GM19240 (cell line): ENCODE results near the gene GRP.

Experiments
- DNase-seq: peaks from one replicate; pipeline ENCODE4 v3.0.0; 2011; ENCODE audit warnings: low spot score; ENCODE audit not compliant: insufficient read length

The GRP gene

DNA sequence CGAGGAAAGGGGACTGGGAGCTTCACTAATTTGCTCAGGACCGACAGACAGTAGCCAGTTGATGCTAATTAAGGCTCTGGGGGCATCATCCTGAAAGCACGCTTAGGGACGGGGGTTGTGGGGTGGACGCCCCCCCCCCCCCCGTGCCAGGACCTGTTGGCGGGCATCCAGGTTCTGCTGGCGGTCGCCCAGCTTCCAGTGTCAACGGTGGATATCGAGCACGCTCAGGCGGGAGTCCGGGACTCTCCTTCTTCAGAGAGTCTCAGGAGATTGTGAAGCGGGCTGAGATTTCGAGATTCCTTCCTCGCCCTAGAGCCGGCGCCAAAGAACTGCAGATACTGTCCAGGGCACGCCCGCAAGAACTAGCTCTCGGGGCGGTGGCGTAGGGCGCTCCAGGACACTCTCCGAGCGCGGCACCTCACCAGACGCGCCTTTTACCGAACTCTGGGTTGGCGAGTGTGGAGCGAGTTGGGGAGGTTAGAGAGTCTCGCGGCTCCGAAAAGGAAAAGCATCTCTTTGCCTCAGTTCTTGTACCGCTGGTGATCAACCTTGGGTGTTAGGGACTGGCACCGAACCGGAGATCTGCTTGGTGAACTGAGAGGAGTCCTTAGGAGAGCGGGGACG lies 47.7 kb downstream of the GRP start:
- no peak for DNase-seq

DNA sequence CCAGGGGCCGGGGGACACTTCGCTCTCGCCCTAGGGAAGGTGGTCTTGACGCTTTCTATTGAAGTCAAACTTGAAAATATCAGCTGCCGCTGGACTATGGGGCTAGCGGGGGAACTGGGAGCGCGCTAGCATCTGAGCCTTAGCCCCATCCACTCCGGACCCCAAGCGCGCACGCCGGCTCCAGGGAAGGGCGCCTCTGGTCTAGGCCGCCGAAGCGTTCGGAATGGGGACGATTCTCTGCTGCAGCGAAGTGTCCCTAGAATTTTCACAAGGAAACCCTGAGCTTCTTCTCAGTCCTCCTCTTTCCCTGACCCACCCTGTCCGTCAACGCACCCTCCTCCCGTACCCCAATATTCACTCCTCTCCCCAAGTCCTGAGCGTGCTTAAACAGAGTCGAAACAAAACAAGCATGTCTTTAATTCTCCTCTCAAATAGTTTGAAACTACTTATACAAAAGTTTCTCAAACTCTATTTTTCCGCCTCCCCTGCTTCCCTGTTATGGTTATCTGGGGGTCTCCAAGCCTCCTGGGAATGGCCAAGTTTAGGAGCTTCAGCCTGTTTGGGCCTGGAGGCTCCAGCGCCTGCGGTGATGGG lies 48.3 kb downstream of the GRP start:
- DNase-seq: no peak

DNA sequence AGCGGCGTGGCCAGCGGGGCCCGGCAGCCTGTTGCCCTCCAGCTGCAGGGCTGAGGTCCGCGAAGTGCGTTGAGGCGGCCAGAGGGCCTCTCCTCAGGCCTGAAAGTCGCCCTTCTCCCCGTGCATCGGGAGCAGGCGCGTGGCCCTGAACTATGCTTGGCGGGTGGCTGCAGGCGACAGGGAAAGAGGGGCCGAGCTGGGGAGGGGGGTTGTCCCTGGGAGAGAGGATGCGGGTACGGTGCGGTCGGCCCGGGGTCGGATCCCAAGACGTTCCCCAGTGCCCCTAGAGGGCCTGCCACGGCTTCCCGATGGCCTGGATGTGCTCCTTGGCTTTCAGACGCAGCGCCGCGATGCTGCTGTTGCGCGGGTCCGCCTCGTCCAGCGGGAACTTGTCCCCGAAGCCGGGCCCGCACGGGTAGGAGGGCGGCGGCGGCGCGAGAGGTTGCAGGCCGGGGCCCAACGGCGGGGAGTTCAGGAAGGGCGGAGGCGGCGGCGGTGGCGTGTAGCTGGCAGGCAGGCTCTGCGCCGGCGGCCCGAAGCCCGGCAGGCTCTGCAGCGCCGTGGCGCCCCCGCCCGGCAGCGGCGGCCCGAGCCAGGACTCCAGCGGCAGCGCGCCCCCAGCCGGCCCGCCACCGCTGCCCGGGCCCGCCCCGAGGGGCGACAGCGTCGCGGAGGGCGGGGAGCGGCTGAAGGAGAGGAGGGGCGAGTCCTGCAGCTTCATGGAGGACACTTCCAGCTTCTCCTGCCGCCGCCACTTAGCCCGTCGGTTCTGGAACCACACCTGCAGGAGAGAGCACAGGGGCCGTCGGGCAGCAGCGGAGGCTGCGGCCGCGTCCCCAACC lies 49.0 kb downstream of the GRP start:
- DNase-seq: no peak

DNA sequence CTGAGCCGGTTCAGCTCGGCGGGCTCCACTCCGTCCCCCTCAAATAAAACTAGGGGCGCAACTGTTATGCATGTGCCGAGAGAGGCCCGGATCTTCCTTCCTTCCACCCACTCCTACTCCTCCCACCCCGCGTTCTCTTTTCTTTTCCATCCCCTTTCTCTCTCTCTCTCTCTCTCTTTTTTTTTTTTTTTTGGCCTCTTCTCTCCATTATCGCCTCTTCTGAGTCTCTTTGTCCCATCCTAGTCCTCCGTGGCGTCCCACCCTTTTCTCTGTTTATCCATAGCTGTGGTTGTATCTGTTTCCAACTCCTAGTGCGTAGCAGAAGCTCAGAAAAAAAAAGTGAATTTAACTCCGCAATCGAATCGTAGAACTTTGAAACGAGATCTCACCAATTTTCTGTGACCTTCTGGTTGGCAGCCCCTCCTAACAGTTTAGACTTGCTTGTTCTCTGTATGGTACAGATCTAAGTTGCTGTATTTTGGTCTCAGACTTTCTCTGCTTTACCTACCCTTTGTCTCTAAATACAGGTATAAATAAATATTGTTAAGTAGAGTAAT lies 49.7 kb downstream of the GRP start:
- no peak for DNase-seq

- no peak for DNase-seq
Observed at GRCh38 chr18:59270689-59271257, 50.8 kb downstream of the GRP start.

GRCh38 chr18:59271606-59272220 lies 51.8 kb downstream of the GRP start:
- DNase-seq: no peak

DNA sequence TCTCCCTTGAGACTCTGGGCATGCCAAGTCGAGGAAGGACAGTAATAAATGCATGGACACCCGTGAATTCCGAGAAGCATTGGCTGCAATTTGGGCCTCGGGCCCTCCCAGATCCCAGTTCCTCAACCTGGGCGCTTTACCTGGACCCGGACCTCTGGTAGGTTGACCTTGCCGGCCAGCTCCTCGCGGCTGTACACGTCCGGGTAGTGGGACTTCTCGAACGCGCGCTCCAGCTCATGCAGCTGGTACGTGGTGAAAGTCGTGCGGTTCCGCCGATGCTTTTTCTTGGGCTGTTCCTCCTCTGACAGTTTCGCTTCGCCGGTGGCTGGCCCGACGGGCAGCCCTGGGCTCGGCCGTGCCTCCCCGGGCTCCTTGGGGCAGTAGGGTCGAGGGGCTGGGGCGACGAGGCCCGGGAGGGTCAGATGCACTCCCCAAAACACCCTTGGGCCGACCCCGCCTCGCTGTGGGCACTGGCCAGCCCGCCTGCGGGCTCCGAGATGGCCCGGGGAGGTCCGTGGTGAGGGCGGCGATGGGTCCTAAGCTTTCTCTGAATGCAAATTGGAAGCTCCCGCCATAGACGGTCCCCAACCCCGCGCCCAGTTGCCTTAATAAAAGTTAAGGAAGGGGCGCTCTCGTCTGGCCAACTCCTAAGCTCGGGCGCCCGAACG lies 52.4 kb downstream of the GRP start:
- no peak for DNase-seq

DNA sequence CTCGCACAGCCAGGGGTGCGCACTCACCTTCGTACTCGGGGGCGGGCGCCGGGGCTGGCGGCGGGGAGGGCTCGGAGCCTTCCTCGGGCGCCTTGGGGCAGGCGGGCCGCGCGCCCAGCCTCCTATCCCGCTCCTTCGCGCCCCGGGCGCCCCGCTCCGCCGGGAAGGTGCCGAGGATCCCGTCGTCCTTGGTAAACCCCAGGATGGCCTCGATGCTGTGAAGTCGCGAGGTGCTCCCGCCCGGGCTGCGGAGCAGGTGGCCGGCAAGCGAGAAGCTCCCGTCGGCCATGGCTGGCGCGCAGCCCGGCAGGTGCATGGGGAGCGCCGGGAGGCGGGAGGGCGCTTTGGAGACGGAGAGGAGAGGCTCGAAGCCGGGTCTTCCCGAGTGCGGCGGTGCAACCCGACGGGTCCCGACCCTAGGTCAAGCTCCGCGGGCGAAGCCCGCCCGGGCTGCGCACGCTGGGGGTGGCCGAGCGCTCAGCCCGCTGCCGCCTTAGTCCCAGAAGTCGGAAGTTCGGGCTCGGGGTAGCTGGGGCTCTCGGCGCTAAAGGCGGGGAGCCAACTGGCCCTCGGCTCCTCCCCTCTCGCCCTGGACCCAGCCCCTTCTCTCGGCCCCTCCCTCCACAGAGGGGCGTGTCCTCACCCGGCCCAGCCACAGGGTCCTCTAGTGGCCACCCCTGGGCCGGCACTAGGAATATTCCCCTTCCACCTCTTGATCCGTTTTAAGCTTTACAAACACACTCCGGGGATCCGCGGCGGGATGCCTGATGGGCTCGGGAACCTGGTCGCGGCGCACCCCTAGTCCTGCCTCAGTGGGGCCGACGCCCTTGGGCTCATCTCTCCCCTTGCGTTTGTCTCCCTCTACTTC lies 53.2 kb downstream of the GRP start, which contains the start of gene RAX:
Gene RAX (minus strand): TSS at position 564 of the 868 bp plus-strand sequence. CDS start 248 bp downstream, at position 316.
- DNase-seq: no peak

DNA sequence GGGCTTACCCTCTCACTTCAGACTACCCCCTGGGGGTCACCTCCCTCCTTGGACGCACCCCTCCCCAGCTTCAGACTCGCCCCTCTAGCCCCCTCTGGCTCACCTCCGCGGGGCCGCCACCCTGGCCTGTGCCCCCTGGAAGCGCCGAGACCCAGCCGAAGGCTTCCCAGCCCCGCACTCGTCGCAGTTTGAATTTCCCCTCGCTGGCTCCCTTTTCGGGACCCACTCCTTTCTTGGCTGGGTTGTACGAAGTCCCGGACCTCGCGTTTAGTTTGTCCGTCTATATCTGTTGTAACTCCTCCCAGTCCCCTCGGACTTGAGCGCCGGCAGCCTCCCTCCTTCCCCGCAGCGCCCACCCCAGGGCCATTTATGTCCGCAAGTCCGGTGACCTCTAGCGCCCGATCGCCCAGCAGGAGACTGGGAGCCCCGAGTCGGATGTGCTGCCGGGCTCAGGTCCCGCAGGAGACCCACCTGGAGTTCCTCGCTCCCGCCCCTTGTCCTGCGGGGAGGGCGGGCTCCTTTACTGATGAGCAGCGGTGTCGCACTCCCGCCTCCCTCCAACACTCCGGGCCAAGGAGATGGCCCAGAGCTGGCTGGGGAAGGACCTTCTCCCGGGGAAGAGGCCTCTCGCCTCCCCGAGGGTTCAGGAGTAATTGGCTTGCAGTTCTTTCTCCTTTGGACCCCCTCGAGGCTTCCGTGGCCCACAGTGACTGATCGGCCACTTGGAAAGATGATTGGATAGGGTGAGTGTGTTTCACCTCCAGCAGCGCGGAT lies 54.0 kb downstream of the GRP start:
- no peak for DNase-seq

DNA sequence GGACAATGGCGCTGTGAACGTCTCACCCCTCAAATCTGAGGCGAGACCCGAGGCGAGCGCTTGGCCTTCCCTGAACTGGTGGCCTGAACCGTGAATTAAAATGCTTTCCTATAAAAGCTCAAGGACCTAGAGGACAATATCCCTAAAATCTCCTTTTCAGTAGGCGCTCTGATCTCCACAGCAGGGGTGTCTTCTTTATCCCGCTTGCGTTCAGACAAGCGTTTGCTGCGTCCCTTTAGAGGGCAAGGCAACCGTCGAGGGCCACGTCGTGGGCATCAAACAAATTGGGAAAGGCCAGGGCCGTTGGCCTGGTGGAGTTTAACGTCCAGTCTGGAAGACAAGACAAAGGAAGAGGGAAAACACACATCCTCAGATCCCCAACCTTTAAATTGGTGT lies 54.6 kb downstream of the GRP start:
- no peak for DNase-seq

DNA sequence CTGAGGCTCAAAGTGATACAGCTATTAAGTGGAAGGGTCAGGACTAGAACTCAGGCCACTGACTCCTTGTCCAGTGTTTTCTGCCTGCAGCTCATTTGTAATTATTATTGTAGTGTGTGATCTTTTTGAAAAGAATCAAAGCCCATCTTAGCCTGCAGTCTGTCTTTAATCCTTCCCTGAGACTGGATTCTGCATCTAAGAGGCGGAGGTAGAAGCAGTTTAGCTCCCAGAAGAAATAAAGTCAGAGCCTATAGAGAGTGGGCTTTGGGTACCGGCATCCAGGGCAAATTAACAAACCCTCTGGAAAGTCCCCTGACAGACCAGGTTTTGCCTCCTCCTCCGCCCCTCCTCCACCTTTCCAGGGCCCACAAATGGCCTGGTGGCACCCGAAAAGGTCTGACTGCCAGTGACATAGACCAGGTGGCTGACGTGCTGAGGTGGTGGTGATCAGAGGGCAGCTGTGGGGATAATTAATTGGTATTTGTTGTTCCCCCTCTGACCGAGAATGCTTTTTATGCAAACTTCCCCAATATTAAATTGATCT lies 55.5 kb downstream of the GRP start:
- DNase-seq: no peak

- no peak for DNase-seq
Observed at GRCh38 chr18:59276047-59276446, 56.1 kb downstream of the GRP start.

DNA sequence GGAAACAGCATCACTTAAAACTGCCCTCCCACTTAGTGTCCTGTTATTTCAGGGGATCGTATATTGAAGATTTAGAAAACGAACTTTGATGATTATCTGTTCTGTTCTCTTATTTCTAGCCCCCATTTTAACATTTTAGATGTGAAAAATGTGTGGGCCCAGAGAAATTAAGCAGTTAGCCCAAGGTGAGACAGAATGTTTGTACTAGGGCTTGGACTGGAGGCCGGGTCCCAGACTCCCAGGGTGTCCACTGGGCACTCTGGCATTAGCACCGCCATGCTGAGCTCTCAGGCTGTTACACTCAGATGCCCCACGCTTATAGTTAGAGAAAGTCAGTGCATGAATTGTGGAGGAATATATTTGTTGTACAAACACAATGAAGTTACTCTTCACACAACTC lies 58.8 kb downstream of the GRP start:
- DNase-seq: no peak

DNA sequence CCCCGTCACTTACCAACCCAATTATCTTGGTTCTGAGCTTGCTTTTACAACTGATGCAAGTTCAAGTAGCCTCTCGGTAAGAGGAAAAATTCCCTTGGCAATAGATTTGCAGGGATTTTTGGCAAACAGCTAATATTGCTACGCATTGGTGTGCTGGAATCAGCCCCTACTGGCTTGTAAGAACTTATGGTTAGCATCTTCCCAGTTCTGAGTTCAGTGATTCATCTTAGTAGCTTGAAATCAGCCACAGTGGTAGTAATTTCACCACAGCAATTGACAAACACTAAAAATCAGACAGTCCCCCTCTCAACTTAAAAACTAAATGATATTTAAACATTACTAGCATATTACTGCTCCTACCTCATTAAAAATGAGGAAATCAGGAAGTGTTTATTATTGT lies 59.2 kb downstream of the GRP start:
- no peak for DNase-seq

DNA sequence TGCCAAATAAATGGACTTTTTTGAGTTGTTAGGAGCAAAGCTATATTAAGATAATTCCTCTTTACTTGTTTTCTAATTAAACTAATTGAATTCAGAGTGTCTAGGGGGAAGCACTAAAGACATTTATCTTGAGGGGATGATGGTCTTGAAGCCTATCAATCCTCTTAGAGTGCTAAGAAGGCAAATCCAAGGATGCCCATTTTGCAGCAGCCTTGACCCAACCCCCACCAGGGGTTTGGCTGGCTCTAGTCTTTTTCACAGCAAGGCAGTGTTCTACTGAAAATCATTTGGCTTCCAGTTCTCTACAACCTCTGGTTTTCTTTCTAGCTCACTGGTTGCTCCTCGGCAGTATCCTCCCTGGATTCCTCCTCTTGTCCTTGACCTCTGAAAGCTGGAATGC lies 59.8 kb downstream of the GRP start:
- no peak for DNase-seq
